HL-60 (cell line): ENCODE data around the gene CDKN2AIPNL.
"Not testable (repeated sequence)": the region's sequence is repeated elsewhere in the genome, so short reads cannot be mapped to it uniquely, and the experiment has no call there.

Experiments
- DNase-seq, 2 experiments: peaks; one replicate each; pipeline ENCODE4 v3.0.0-alpha.2; 2010 to 2020; ENCODE audit warnings: low read depth in 1 of 2, low spot score in 1 of 2
- H3K27ac ChIP-seq: fragments of 250-450 bp; sonication (Bioruptor Pico); replicated peaks from 2 replicates; pipeline ENCODE4 v1.5.1; 2020; ENCODE audit warnings: mild to moderate bottlenecking, moderate library complexity
- H3K27me3 ChIP-seq: fragments of 250-450 bp; sonication (Bioruptor Pico); 2 replicates; pipeline ENCODE4 v1.5.1; 2021; ENCODE audit warnings: mild to moderate bottlenecking, moderate library complexity; ENCODE audit not compliant: insufficient read depth, poor library complexity, severe bottlenecking
- H3K4me3 ChIP-seq: replicated peaks from 2 replicates; pipeline ENCODE4 v1.5.1; 2011; ENCODE audit warnings: mild to moderate bottlenecking, control low read depth, low read length; ENCODE audit not compliant: insufficient read depth
- CTCF ChIP-seq: IDR thresholded peaks from one replicate; pipeline ENCODE4 v1.5.1; 2011; ENCODE audit warnings: low read length, control low read depth, inconsistent platforms; ENCODE audit not compliant: insufficient read depth
- GABPA ChIP-seq: IDR thresholded peaks from 2 replicates; pipeline ENCODE4 v1.6.1; 2012; ENCODE audit warnings: low read depth
- POLR2AphosphoS5 ChIP-seq: IDR thresholded peaks from 2 replicates; pipeline ENCODE4 v1.6.1; 2012; ENCODE audit warnings: low read depth
- SPI1 ChIP-seq: IDR thresholded peaks from 2 replicates; pipeline ENCODE4 v1.6.1; 2012; ENCODE audit warnings: low read depth, mild to moderate bottlenecking, borderline replicate concordance
- TF ChIP-seq, protein P1 (sequence below): IDR thresholded peaks from 2 replicates; pipeline ENCODE4 v1.6.1; 2012; ENCODE audit warnings: low read depth; ENCODE audit not compliant: insufficient replicate concordance

CDKN2AIPNL gene

DNA sequence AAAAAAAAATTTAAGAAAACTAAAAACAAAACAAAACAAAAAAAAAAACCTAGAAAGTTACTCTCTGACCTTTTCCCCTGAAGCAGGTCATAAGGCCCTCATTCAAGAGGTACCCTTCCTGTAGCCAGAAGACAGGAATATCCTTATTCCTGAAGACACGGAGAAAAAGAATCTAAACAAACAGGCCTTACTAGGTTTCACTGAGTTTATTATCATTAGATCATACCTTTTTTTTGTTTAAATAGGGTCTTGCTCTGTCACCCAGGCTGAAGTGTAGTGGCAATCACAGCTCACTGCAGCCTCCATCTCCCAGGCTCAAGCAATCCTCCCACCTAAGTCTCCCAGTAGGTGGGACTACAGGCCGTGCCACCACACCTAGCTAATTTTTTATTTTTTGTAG lies 11.7 kb upstream of the CDKN2AIPNL start:
- no peak overlapping the region for H3K27ac ChIP-seq
- no peak for DNase-seq
- no peaks in the 10 kb centered on the region for H3K27me3 ChIP-seq
- H3K4me3 ChIP-seq: no peak overlapping the region
- TF ChIP-seq, protein P1, sequence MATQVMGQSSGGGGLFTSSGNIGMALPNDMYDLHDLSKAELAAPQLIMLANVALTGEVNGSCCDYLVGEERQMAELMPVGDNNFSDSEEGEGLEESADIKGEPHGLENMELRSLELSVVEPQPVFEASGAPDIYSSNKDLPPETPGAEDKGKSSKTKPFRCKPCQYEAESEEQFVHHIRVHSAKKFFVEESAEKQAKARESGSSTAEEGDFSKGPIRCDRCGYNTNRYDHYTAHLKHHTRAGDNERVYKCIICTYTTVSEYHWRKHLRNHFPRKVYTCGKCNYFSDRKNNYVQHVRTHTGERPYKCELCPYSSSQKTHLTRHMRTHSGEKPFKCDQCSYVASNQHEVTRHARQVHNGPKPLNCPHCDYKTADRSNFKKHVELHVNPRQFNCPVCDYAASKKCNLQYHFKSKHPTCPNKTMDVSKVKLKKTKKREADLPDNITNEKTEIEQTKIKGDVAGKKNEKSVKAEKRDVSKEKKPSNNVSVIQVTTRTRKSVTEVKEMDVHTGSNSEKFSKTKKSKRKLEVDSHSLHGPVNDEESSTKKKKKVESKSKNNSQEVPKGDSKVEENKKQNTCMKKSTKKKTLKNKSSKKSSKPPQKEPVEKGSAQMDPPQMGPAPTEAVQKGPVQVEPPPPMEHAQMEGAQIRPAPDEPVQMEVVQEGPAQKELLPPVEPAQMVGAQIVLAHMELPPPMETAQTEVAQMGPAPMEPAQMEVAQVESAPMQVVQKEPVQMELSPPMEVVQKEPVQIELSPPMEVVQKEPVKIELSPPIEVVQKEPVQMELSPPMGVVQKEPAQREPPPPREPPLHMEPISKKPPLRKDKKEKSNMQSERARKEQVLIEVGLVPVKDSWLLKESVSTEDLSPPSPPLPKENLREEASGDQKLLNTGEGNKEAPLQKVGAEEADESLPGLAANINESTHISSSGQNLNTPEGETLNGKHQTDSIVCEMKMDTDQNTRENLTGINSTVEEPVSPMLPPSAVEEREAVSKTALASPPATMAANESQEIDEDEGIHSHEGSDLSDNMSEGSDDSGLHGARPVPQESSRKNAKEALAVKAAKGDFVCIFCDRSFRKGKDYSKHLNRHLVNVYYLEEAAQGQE: no peak
- TF ChIP-seq POLR2AphosphoS5: no peak
- no peak for TF ChIP-seq CTCF
- TF ChIP-seq GABPA: no peak
- no peak for TF ChIP-seq SPI1

DNA sequence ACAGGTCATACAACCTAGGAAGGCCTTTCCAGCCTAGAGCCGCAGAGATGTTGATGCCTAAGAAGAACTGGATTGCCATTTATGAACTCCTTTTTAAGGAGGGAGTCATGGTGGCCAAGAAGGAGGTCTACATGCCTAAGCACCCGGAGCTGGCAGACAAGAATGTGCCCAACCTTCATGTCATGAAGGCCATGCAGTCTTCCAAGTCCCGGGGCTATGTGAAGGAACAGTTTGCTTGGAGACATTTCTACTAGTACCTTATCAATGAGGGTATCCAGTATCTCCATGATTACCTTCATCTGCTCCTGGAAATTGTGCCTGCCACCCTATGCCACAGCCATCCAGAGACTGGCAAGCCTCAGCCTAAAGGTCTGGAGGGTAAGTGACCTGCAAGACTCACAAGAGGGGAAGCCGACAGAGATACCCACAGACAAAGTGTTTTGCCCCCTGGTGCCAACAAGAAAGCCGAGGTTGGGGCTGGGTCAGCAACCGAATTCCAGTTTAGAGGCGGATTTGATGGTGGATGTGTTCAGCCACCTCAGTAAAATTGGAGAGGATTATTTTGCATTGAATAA lies 11.2 kb upstream of the CDKN2AIPNL start:
- H3K27me3 ChIP-seq: no peaks in the 10 kb centered on the region
- DNase-seq: no peak
- TF ChIP-seq SPI1 (no peak), POLR2AphosphoS5 (no peak), GABPA (no peak), CTCF (no peak)
- TF ChIP-seq, protein P1: no peak
- no peak overlapping the region for H3K27ac ChIP-seq
- H3K4me3 ChIP-seq: no peak overlapping the region

GRCh38 chr5:134421038-134421437 lies 9.4 kb upstream of the CDKN2AIPNL start:
- DNase-seq, H3K27ac ChIP-seq, H3K4me3 ChIP-seq, H3K27me3 ChIP-seq: not testable (repeated sequence)

GRCh38 chr5:134420343-134420742 lies 8.7 kb upstream of the CDKN2AIPNL start:
- no peak for DNase-seq
- TF ChIP-seq SPI1 (no peak), POLR2AphosphoS5 (no peak), GABPA (no peak), CTCF (no peak)
- TF ChIP-seq, protein P1: no peak
- Histone ChIP-seq H3K27me3 (no peaks in the 10 kb centered on the region), H3K4me3 (no peak overlapping the region), H3K27ac (no peak overlapping the region)
